CD4-positive, alpha-beta T cell (primary cell): ENCODE data around the gene IL1R2. TPM values are rescaled to one million over a fixed set of nuclear protein-coding genes. Genes with fewer than 3 reads are reported as not detected.

ENCODE experiments used
- ATAC-seq: fragments of 200-7000 bp; cut with Tn5 transposase; one replicate; pipeline ENCODE4 v1.10.0; 2022; ENCODE audit warnings: mild to moderate bottlenecking; ENCODE audit not compliant: poor library complexity
- CTCF ChIA-PET: fragments of 350-600 bp; sonication (Branson Sonifier 250); formaldehyde crosslinking; loops from one replicate; lab custom pipeline; 2021; ENCODE audit warnings: antibody characterized with exemption, inconsistent platforms; lab: Charles Lee
- POLR2A ChIA-PET: fragments of 350-600 bp; sonication (Branson Sonifier 250); formaldehyde crosslinking; loops from one replicate; lab custom pipeline; 2021; ENCODE audit warnings: antibody characterized with exemption, inconsistent platforms; lab: Charles Lee
- DNase-seq, 14 experiments: peaks; one replicate each; pipeline ENCODE4 v3.0.0-alpha.2; 2013 to 2020; ENCODE audit warnings: mixed read lengths in 2 of 14
- H3K27ac ChIP-seq, 2 donors: one replicate each; pipeline versions ENCODE4 v1.5.1 to v1.7.0; 2013; ENCODE audit warnings: low read length in 2 of 2, low read depth in 1 of 2, mild to moderate bottlenecking in 1 of 2
- H3K27me3 ChIP-seq, 2 experiments: 1 replicate in 1 of 2; 2 replicates in 1 of 2; pipeline versions ENCODE4 v1.6.1 to v1.7.0; 2013; ENCODE audit warnings: low read length in 2 of 2, control low read depth in 1 of 2, mild to moderate bottlenecking in 1 of 2, moderate library complexity in 1 of 2; ENCODE audit not compliant: insufficient read depth in 2 of 2, control insufficient read depth in 1 of 2
- H3K36me3 ChIP-seq: one replicate; pipeline ENCODE4 v1.6.1; 2013; ENCODE audit warnings: low read length, control low read depth; ENCODE audit not compliant: insufficient read depth
- H3K4me1 ChIP-seq: one replicate; pipeline ENCODE4 v1.6.1; 2013; ENCODE audit warnings: low read length, control low read depth; ENCODE audit not compliant: insufficient read depth
- H3K4me3 ChIP-seq: one replicate; pipeline ENCODE4 v1.5.1; 2013; ENCODE audit warnings: mild to moderate bottlenecking, low read length, moderate library complexity
- H3K9me3 ChIP-seq, 2 experiments: 1 replicate in 1 of 2; 2 replicates in 1 of 2; pipeline versions ENCODE4 v1.6.1 to v1.7.0; 2013; ENCODE audit warnings: low read length in 2 of 2, mild to moderate bottlenecking in 2 of 2, control low read depth in 1 of 2, moderate library complexity in 1 of 2; ENCODE audit not compliant: control insufficient read depth in 1 of 2, insufficient read depth in 1 of 2
- H3K27ac Mint-ChIP-seq: one replicate; pipeline ENCODE4 v1.8.0; 2020; ENCODE audit warnings: mixed read lengths
- H3K27me3 Mint-ChIP-seq: one replicate; pipeline ENCODE4 v1.8.0; 2021; ENCODE audit warnings: mixed read lengths
- H3K36me3 Mint-ChIP-seq: one replicate; pipeline ENCODE4 v1.8.0; 2021; ENCODE audit warnings: low read depth, mixed read lengths
- H3K4me1 Mint-ChIP-seq: one replicate; pipeline ENCODE4 v1.8.0; 2021; ENCODE audit warnings: low read depth, mixed read lengths
- H3K4me3 Mint-ChIP-seq: one replicate; pipeline ENCODE4 v1.8.0; 2020; ENCODE audit warnings: mild to moderate bottlenecking, mixed read lengths
- H3K9me3 Mint-ChIP-seq: one replicate; pipeline ENCODE4 v1.8.0; 2020; ENCODE audit warnings: mixed read lengths
- intact Hi-C, 2 experiments: fragments of 100-400 bp; cut with DNase I in 1 of 2; cut with micrococcal nuclease in 1 of 2; formaldehyde crosslinking; loops; one replicate each; pipeline versions ENCODE4 v1.15.1 to v1.9.0; 2023 to 2025; cut with DNase I, micrococcal nuclease
- total RNA-seq, 174 experiments: library from RNA in 2 of 174; stranded (reverse) in 2 of 174; gene quantifications; one replicate each; pipeline ENCODE4 v1.2.3 and lab custom pipeline; 2021 to 2026
- TF ChIP-seq, protein P1 (sequence below): fragments of 200-600 bp; IDR thresholded peaks from one replicate; pipeline ENCODE4 v1.8.0; 2022; ENCODE audit warnings: antibody characterized with exemption, mild to moderate bottlenecking

The IL1R2 gene
- total RNA-seq, 2 experiments from 2014 or later, result 0.31 to 0.47 TPM

- DNase-seq, result peak in 2 of 14 experiments; percentile 40 to 51
- ATAC-seq, result no peak
- Mint-ChIP-seq H3K27ac (no peak overlapping the region), H3K4me3 (no peak overlapping the region), H3K9me3 (peaks cover 7% of the 10 kb centered on the region), H3K4me1 (no peaks in the 10 kb centered on the region), H3K27me3 (no peaks in the 10 kb centered on the region), H3K36me3 (no peaks in the 10 kb centered on the region)
- Histone ChIP-seq H3K4me3 (no peak overlapping the region), H3K4me1 (no peaks in the 10 kb centered on the region), H3K36me3 (no peaks in the 10 kb centered on the region), H3K9me3 (no peaks in the 10 kb centered on the region), H3K27ac (no peak overlapping the region), H3K27me3 (no peaks in the 10 kb centered on the region)
- TF ChIP-seq, protein P1, sequence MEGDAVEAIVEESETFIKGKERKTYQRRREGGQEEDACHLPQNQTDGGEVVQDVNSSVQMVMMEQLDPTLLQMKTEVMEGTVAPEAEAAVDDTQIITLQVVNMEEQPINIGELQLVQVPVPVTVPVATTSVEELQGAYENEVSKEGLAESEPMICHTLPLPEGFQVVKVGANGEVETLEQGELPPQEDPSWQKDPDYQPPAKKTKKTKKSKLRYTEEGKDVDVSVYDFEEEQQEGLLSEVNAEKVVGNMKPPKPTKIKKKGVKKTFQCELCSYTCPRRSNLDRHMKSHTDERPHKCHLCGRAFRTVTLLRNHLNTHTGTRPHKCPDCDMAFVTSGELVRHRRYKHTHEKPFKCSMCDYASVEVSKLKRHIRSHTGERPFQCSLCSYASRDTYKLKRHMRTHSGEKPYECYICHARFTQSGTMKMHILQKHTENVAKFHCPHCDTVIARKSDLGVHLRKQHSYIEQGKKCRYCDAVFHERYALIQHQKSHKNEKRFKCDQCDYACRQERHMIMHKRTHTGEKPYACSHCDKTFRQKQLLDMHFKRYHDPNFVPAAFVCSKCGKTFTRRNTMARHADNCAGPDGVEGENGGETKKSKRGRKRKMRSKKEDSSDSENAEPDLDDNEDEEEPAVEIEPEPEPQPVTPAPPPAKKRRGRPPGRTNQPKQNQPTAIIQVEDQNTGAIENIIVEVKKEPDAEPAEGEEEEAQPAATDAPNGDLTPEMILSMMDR, result no peak
- ChIA-PET CTCF (no interaction called here), POLR2A (no interaction called here)
- intact Hi-C loops, result no loop called here
Observed at GRCh38 chr2:101958061-101958460, 33.7 kb upstream of the IL1R2 start.

DNA sequence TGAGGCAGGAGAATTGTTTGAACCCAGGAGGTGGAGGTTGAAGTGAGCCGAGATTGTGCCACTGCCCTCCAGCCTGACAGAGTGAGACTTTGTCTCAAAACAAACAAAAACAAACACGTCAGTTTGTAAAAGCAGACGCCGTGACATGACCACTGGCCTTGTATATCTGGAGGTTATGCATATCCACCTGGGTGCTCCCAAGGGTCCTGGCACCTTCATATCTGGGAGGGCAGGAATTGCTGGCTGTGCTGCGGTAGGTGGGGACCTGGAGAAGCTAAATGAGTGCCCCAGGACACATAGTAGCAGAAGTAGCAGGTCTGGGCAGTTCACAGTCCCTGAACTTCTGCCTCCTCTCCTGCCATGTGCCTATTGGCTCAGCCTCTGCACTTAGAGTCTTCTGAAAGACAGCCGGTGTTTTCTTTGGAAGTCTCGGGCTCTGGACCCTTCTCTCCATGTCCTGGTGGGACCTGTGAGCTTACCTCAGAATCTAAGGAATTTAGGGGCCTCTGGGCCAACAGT lies 30.9 kb upstream of the IL1R2 start:
- ATAC-seq, result no peak
- ChIA-PET CTCF (no interaction called here), POLR2A (no interaction called here)

DNA sequence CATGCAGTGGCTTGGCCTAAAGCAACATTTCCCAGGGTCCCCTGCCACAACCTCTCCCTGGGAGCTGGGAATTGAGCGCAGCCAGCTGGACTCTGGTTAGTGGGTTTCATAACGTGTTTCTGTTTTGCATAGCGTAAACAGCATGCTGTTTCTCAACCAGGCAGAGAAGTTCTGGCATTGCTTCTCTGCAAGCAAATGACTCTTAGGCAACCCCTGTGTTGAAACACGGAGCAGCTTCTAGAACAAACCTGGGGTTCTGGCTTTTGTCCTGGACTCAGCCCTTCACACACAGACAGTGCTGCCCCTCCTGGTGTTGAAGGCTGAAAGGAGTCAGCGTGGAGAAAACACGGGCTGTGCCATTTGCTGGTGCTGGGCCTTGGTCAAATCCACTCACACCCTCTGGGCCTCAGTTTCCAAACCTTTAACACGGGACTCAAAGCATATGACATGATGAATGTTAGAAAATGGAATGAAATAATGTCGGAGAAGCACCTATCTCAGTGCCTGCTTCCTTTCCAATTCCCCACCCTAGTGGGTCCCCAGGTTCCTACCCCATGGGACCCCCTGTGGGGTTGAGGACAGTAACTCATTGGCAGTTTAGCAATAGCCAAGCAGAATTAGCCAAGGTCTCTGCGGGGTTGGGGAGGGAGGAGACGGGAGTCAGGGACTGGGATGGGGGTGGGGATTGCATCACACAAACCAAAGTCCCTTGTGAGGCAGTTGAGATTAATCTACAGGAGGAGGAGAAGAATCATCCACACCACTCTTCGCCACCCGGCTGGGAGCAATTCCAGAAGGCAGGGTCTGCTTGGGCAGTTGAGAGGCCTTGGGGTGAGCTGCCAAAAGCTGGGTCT lies 30.2 kb upstream of the IL1R2 start:
- no peaks in the 10 kb centered on the region for H3K9me3 ChIP-seq
- intact Hi-C loops, result no loop called here
- no peaks in the 10 kb centered on the region for H3K4me1 Mint-ChIP-seq
- DNase-seq (peak in 3 of 14 experiments; percentile 13 to 58 (median 45)), ATAC-seq (no peak)
- CTCF ChIA-PET, result no interaction called here
- no peak overlapping the region for H3K4me3 Mint-ChIP-seq
- H3K9me3 Mint-ChIP-seq, result peaks cover 7% of the 10 kb centered on the region
- H3K4me3 ChIP-seq, result peak overlapping the region; percentile 13
- H3K4me1 ChIP-seq, result no peaks in the 10 kb centered on the region
- no peak overlapping the region for H3K27ac Mint-ChIP-seq
- no peak overlapping the region for H3K27ac ChIP-seq
- H3K27me3 ChIP-seq, result no peaks in the 10 kb centered on the region
- H3K27me3 Mint-ChIP-seq, result no peaks in the 10 kb centered on the region
- POLR2A ChIA-PET, result no interaction called here
- no peaks in the 10 kb centered on the region for H3K36me3 Mint-ChIP-seq
- H3K36me3 ChIP-seq, result no peaks in the 10 kb centered on the region
- TF ChIP-seq, protein P1, result no peak

More for the DNA sequence above, 30.9 kb upstream of the IL1R2 start:
- no peaks in the 10 kb centered on the region for H3K9me3 ChIP-seq
- Mint-ChIP-seq H3K4me3 (no peak overlapping the region), H3K36me3 (no peaks in the 10 kb centered on the region), H3K4me1 (no peaks in the 10 kb centered on the region), H3K9me3 (peaks cover 7% of the 10 kb centered on the region), H3K27ac (no peak overlapping the region), H3K27me3 (no peaks in the 10 kb centered on the region)
- no peaks in the 10 kb centered on the region for H3K27me3 ChIP-seq
- DNase-seq, result no peak
- H3K4me1 ChIP-seq, result no peaks in the 10 kb centered on the region
- TF ChIP-seq, protein P1, result no peak
- no peaks in the 10 kb centered on the region for H3K36me3 ChIP-seq
- H3K27ac ChIP-seq, result no peak overlapping the region
- intact Hi-C loops, result no loop called here
- H3K4me3 ChIP-seq, result no peak overlapping the region
